ENCODE measurements around the gene SAPCD2.

DNA sequence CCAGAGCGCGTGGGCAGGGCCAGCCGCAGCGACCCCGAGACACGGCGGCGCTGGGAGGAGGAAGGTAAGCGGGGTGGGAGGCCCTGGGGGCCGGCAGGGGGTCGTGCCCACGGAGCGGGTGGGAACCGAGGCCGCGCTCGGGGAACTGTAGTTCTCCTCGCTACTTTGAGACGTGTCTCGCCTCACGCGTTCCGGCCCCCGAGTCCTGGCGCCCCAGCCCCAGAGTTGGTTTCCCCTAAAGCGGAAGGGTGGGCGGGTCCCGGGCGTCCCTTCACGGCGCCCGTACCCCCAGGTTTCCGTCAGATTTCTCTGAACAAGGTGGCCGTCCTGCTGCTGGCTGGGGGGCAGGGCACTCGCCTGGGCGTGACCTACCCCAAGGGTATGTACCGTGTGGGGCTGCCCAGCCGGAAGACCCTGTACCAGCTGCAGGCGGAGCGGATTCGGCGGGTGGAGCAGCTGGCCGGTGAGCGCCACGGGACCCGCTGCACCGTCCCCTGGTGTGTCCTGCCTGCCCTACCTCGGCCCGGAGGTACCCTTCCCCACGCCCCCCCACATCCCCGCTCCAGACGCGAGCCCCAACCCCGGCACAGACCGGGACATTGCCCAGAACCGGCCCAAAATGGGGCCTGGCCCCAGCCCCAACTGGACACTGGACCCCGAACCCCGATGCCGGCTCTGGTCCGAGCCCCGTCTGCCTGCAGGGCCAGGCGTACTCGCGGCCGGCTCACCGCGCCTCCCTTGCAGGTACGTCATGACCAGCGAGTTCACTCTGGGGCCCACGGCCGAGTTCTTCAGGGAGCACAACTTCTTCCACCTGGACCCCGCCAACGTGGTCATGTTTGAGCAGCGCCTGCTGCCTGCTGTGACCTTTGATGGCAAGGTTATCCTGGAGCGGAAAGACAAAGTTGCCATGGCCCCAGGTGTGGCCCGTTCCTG, 7.7 kb upstream of the SAPCD2 start:
- TF ChIP-seq CTCF (IDR thresholded peaks at IDR 0.05) (no peak), POLR2A (IDR thresholded peaks at IDR 0.05) (no peak)
